ENCODE data around the gene RAD18. TPM values are rescaled to one million over a fixed set of nuclear protein-coding genes. Genes with fewer than 3 reads are reported as not detected.

Gene RAD18
- total RNA-seq, 1 experiment from 2014 or later: 42.5 TPM

DNA sequence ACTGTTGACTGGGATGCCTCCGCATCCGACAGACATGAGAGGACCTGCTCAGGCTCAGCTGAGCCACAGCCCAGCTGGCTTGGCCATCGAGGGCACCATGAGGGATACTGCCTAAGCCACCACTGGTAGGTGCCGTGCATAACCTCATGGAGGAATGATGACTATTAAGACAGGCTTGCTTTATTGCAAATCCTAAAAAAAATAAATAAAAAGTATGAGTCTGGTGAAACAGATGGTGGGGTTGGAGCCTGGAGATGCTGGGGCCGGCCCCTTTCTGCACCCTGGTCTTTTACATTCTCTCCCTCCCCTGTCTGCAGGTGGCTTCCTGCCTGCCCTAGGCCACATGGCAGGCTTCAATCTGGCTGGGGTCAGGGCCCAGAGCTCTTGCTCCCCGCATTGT lies 24.0 kb upstream of the RAD18 start:
- ChIA-PET CTCF (interaction anchor here (0.8 to 2.3 kb wide), 4 partner anchors 10 to 315 kb away, joined by 3 to 27 read pairs (median 4); no protein-coding TSS in a partner anchor), POLR2A (ENCODE audit: low non-redundant PET) (no interaction called here)
- no peak overlapping the region for H3K4me3 ChIP-seq (ENCODE audit: low read depth, low read length, poor library complexity, severe bottlenecking)
- TF ChIP-seq, protein P1, sequence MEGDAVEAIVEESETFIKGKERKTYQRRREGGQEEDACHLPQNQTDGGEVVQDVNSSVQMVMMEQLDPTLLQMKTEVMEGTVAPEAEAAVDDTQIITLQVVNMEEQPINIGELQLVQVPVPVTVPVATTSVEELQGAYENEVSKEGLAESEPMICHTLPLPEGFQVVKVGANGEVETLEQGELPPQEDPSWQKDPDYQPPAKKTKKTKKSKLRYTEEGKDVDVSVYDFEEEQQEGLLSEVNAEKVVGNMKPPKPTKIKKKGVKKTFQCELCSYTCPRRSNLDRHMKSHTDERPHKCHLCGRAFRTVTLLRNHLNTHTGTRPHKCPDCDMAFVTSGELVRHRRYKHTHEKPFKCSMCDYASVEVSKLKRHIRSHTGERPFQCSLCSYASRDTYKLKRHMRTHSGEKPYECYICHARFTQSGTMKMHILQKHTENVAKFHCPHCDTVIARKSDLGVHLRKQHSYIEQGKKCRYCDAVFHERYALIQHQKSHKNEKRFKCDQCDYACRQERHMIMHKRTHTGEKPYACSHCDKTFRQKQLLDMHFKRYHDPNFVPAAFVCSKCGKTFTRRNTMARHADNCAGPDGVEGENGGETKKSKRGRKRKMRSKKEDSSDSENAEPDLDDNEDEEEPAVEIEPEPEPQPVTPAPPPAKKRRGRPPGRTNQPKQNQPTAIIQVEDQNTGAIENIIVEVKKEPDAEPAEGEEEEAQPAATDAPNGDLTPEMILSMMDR (conservative IDR thresholded peaks at IDR 0.05; ENCODE audit: low read depth, low read length): no peak
- TF ChIP-seq EZH2 (IDR thresholded peaks at IDR 0.05; ENCODE audit: borderline replicate concordance, low read depth, low read length, poor library complexity, severe bottlenecking): no peak
- no peak for DNase-seq (ENCODE audit: low spot score)
- no peak overlapping the region for H3K27ac ChIP-seq (ENCODE audit: low read depth, low read length, poor library complexity, severe bottlenecking)
- H3K27me3 ChIP-seq (replicated peaks; ENCODE audit: insufficient read depth, low read depth, low read length, poor library complexity): peaks cover 2% of the 10 kb centered on the region
- BruUV-seq (replicated peaks): no TSS peak
- intact Hi-C loops (cut with micrococcal nuclease; ENCODE audit: unreplicated experiment): no loop called here
- H3K36me3 ChIP-seq (ENCODE audit: insufficient read depth, low read length, poor library complexity, severe bottlenecking): no peaks in the 10 kb centered on the region
- no peaks in the 10 kb centered on the region for H3K4me1 ChIP-seq (ENCODE audit: insufficient read depth, low read length, poor library complexity, severe bottlenecking)
- H3K9me3 ChIP-seq (ENCODE audit: low read depth, low read length, poor library complexity, severe bottlenecking): no peaks in the 10 kb centered on the region

DNA sequence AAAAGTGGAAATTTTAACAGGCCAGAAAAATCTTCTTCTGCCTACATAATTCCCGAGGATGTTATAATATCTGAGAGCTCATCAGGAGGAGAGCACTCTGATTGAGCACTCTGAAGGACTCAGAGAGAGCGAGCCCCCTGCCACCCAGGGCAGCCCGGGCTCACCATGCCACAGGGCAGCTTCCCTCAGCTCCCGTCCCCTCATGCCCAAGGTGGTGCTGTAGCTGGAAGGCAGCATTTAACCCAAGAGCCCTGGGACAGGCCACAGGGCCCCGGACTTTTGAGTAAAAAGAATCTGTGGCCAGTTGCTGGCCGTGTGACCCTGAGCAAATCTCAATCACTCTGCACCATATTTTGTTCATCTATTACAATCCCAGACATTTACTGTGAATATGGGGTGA lies 23.5 kb upstream of the RAD18 start:
- H3K27ac ChIP-seq (ENCODE audit: low read depth, low read length, poor library complexity, severe bottlenecking): no peak overlapping the region
- ChIA-PET POLR2A (ENCODE audit: low non-redundant PET) (no interaction called here), CTCF (no interaction called here)
- no peaks in the 10 kb centered on the region for H3K36me3 ChIP-seq (ENCODE audit: insufficient read depth, low read length, poor library complexity, severe bottlenecking)
- no peaks in the 10 kb centered on the region for H3K4me1 ChIP-seq (ENCODE audit: insufficient read depth, low read length, poor library complexity, severe bottlenecking)
- intact Hi-C loops (cut with micrococcal nuclease; ENCODE audit: unreplicated experiment): no loop called here
- peaks cover 7% of the 10 kb centered on the region for H3K27me3 ChIP-seq (replicated peaks; ENCODE audit: insufficient read depth, low read depth, low read length, poor library complexity)
- TF ChIP-seq, protein P1 (conservative IDR thresholded peaks at IDR 0.05; ENCODE audit: low read depth, low read length): no peak
- TF ChIP-seq EZH2 (IDR thresholded peaks at IDR 0.05; ENCODE audit: borderline replicate concordance, low read depth, low read length, poor library complexity, severe bottlenecking): no peak
- no peaks in the 10 kb centered on the region for H3K9me3 ChIP-seq (ENCODE audit: low read depth, low read length, poor library complexity, severe bottlenecking)
- H3K4me3 ChIP-seq (ENCODE audit: low read depth, low read length, poor library complexity, severe bottlenecking): no peak overlapping the region
- no TSS peak for BruUV-seq (replicated peaks)
- DNase-seq (ENCODE audit: low spot score): no peak

DNA sequence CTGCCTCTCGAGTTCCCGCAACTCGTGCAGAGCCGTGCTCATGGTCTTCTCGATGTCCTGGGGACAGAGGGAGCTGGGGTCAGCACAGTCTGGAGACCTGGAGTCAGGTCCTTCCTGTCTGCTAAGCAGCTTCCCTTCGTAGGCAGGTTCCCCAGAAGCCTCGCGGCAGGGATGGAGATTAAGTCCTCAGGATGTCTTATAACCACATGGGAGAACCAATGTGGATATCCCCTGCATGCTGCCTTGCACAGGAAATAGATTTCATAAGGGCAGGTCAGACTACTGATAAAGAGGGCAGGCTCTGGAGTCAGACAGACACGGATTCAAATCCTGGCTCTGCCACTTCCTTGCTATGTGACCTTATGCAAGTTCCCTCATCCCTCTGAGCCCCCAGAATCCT lies 22.6 kb upstream of the RAD18 start:
- no TSS peak for BruUV-seq (replicated peaks)
- POLR2A ChIA-PET (ENCODE audit: low non-redundant PET): no interaction called here
- Histone ChIP-seq H3K9me3 (ENCODE audit: low read depth, low read length, poor library complexity, severe bottlenecking) (no peaks in the 10 kb centered on the region), H3K27me3 (replicated peaks; ENCODE audit: insufficient read depth, low read depth, low read length, poor library complexity) (peaks cover 15% of the 10 kb centered on the region), H3K4me1 (ENCODE audit: insufficient read depth, low read length, poor library complexity, severe bottlenecking) (no peaks in the 10 kb centered on the region), H3K27ac (ENCODE audit: low read depth, low read length, poor library complexity, severe bottlenecking) (no peak overlapping the region), H3K4me3 (ENCODE audit: low read depth, low read length, poor library complexity, severe bottlenecking) (no peak overlapping the region), H3K36me3 (ENCODE audit: insufficient read depth, low read length, poor library complexity, severe bottlenecking) (no peaks in the 10 kb centered on the region)
- CTCF ChIA-PET: no interaction called here
- DNase-seq (ENCODE audit: low spot score): no peak
- TF ChIP-seq EZH2 (IDR thresholded peaks at IDR 0.05; ENCODE audit: borderline replicate concordance, low read depth, low read length, poor library complexity, severe bottlenecking): no peak
- TF ChIP-seq, protein P1 (conservative IDR thresholded peaks at IDR 0.05; ENCODE audit: low read depth, low read length): no peak
- intact Hi-C loops (cut with micrococcal nuclease; ENCODE audit: unreplicated experiment): no loop called here
